Tongue (tissue), 2 donors: ENCODE measurements around the gene OAS2. TPM values are rescaled to one million over a fixed set of nuclear protein-coding genes. Genes with fewer than 3 reads are reported as not detected.

Source experiments
- DNase-seq: peaks from one replicate; pipeline ENCODE4 v3.0.0-alpha.2; 2015
- total RNA-seq: library from RNA; depleted of rRNA; stranded (reverse); fragments of >200 nt; gene quantifications from one replicate; pipeline ENCODE4 v1.2.3, GENCODE V29; 2014

Gene OAS2
- 2.6 TPM for total RNA-seq

- DNase-seq, result peak; percentile 26
Observed at GRCh38 chr12:112978163-112979040, at the start of gene OAS2. Gene OAS2 (plus strand): TSS chr12:112978519. CDS start chr12:112978609, 90 bp downstream.

GRCh38 chr12:112928978-112929377 is 49.3 kb upstream of the OAS2 start:
- DNase-seq, result no peak

GRCh38 chr12:112929715-112930114 is 48.6 kb upstream of the OAS2 start:
- DNase-seq, result no peak

GRCh38 chr12:112930350-112930749 is 48.0 kb upstream of the OAS2 start:
- no peak for DNase-seq

GRCh38 chr12:112932485-112933128 is 45.7 kb upstream of the OAS2 start:
- no peak for DNase-seq

GRCh38 chr12:112933129-112933505 is 45.2 kb upstream of the OAS2 start:
- no peak for DNase-seq

- DNase-seq, result no peak
Observed at GRCh38 chr12:112936264-112936663, 42.1 kb upstream of the OAS2 start.

- no peak for DNase-seq
Observed at GRCh38 chr12:112936927-112937326, 41.4 kb upstream of the OAS2 start.

- DNase-seq, result peak; percentile 89
Observed at GRCh38 chr12:112937741-112938719, 40.3 kb upstream of the OAS2 start, which contains the start of gene OAS3. Gene OAS3 (plus strand): TSS chr12:112938474. CDS start chr12:112938531, 57 bp downstream.

- no peak for DNase-seq
Observed at GRCh38 chr12:112938751-112939150, 39.6 kb upstream of the OAS2 start.

- DNase-seq, result no peak
Observed at GRCh38 chr12:112939761-112940381, 38.4 kb upstream of the OAS2 start.

- no peak for DNase-seq
Observed at GRCh38 chr12:112941528-112942335, 36.6 kb upstream of the OAS2 start.

GRCh38 chr12:112942572-112942971 is 35.7 kb upstream of the OAS2 start:
- no peak for DNase-seq

GRCh38 chr12:112944024-112944690 is 34.2 kb upstream of the OAS2 start:
- DNase-seq, result no peak

GRCh38 chr12:112945515-112945914 is 32.8 kb upstream of the OAS2 start:
- no peak for DNase-seq

GRCh38 chr12:112946236-112947000 is 31.9 kb upstream of the OAS2 start:
- DNase-seq, result no peak

GRCh38 chr12:112947314-112947713 is 31.0 kb upstream of the OAS2 start:
- DNase-seq, result no peak

- DNase-seq, result no peak
Observed at GRCh38 chr12:112947761-112948160, 30.6 kb upstream of the OAS2 start.

- DNase-seq, result no peak
Observed at GRCh38 chr12:112948806-112949205, 29.5 kb upstream of the OAS2 start.

GRCh38 chr12:112950701-112951100 is 27.6 kb upstream of the OAS2 start:
- DNase-seq, result no peak
